ENCODE results near the gene ELMOD3.

ELMOD3 gene

DNA sequence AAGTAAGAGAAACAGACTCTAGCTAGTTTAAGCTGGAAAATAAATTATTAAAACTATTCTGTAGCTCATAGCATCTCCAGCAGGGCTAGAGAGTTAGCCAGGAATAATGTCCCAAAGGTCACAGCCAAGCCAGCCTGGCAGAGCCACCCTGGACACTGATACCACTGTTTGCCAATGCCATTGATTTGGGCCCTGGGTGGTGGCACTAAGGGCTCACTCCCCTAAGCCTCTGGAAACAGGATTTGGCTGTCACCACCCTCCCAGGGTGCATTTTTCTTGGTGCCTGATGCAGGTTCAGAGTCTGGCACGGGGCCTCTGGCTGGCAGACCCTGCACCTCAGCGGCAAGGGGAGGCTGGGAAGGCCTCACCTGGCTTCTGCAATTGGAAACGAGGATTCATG lies 71.0 kb downstream of the ELMOD3 start:
- H3K27me3 ChIP-seq (ENCODE audit: insufficient read depth, low read length), result no peaks in the 10 kb centered on the region
- no peak overlapping the region for H4K8ac ChIP-seq (ENCODE audit: low read depth, low read length)
- no CpG with 5 or more reads among the region's 3 CpGs for WGBS (ENCODE audit: extremely low coverage, insufficient coverage, insufficient read length)
- no peaks in the 10 kb centered on the region for H3K36me3 ChIP-seq (ENCODE audit: control insufficient read depth in 1 of 2, insufficient read depth in 2 of 2, low read length in 2 of 2)
- H3K79me2 ChIP-seq (ENCODE audit: control insufficient read depth, insufficient read depth, low read length, poor library complexity), result no peaks in the 10 kb centered on the region
- H4K91ac ChIP-seq (ENCODE audit: low read depth, low read length), result no peak overlapping the region
- H3K27ac ChIP-seq (ENCODE audit: low read depth, low read length), result no peak overlapping the region
- no peak overlapping the region for H3K4ac ChIP-seq (ENCODE audit: low read depth, low read length)
- DNase-seq, result no peak
- no peak overlapping the region for H3K4me2 ChIP-seq (ENCODE audit: low read length)
- no peak overlapping the region for H2BK120ac ChIP-seq (ENCODE audit: insufficient read depth, low read length, poor library complexity)
- H3K23ac ChIP-seq (ENCODE audit: low read length), result no peak overlapping the region
- H3K9ac ChIP-seq (ENCODE audit: low read length), result no peak overlapping the region
- H3K14ac ChIP-seq (ENCODE audit: low read length), result no peak overlapping the region
- H4K12ac ChIP-seq (ENCODE audit: low read depth, low read length), result no peak overlapping the region
- H2BK12ac ChIP-seq (ENCODE audit: low read length), result no peak overlapping the region
- H2AFZ ChIP-seq (ENCODE audit: insufficient read depth, low read length, poor library complexity), result no peak overlapping the region
- no peak overlapping the region for H2AK5ac ChIP-seq (ENCODE audit: low read length)
- H3K4me1 ChIP-seq (ENCODE audit: control insufficient read depth in 1 of 2, insufficient read depth in 2 of 2, low read length in 2 of 2), result peaks cover 0 to 4% of the 10 kb centered on the region in 2 experiments
- no peak overlapping the region for H3K4me3 ChIP-seq (ENCODE audit: low read depth, low read length)
- peaks cover 3% of the 10 kb centered on the region for H3K79me1 ChIP-seq (ENCODE audit: low read length)
- H3K18ac ChIP-seq (ENCODE audit: low read length), result no peak overlapping the region
- peaks cover 2% of the 10 kb centered on the region for H3K9me3 ChIP-seq (ENCODE audit: insufficient read depth, low read depth, low read length)
- H2BK5ac ChIP-seq (ENCODE audit: low read depth, low read length, poor library complexity), result no peak overlapping the region

DNA sequence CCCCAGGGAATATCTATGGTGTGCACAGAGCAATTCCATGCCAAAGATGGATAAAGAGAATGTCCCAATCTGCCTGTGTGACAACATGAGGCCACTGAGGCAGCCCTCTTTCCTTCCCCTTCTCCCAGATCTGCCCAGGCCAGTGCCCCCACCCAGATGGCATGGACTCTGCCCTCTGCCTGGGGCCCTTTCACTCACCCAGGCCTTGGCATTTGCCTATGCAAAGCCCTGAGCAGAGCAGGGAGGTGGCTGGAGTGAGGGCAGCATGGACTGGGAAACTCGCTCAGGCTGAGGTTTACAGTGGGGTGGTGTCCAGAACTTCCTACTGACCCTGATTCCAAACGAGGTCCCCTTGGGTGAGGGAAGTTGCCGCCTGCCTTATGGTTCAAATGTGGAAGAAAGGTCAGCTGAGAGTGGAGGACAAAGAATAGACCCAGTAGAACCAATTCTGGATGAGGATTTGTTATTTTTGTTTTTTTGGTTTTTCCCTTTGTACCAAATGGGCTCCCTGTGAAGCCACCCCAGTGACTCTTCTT lies 72.8 kb downstream of the ELMOD3 start:
- Histone ChIP-seq H3K18ac (ENCODE audit: low read length) (no peak overlapping the region), H3K9me3 (ENCODE audit: insufficient read depth, low read depth, low read length) (peaks cover 2% of the 10 kb centered on the region), H3K36me3 (ENCODE audit: control insufficient read depth in 1 of 2, insufficient read depth in 2 of 2, low read length in 2 of 2) (no peaks in the 10 kb centered on the region), H4K12ac (ENCODE audit: low read depth, low read length) (no peak overlapping the region), H2BK5ac (ENCODE audit: low read depth, low read length, poor library complexity) (no peak overlapping the region), H4K8ac (ENCODE audit: low read depth, low read length) (no peak overlapping the region), H3K9ac (ENCODE audit: low read length) (no peak overlapping the region), H3K4me2 (ENCODE audit: low read length) (no peak overlapping the region), H3K4me3 (ENCODE audit: low read depth, low read length) (no peak overlapping the region), H2AFZ (ENCODE audit: insufficient read depth, low read length, poor library complexity) (no peak overlapping the region), H2BK12ac (ENCODE audit: low read length) (no peak overlapping the region), H3K79me1 (ENCODE audit: low read length) (no peaks in the 10 kb centered on the region), H3K27me3 (ENCODE audit: insufficient read depth, low read length) (no peaks in the 10 kb centered on the region), H3K79me2 (ENCODE audit: control insufficient read depth, insufficient read depth, low read length, poor library complexity) (no peaks in the 10 kb centered on the region), H3K4me1 (ENCODE audit: control insufficient read depth in 1 of 2, insufficient read depth in 2 of 2, low read length in 2 of 2) (no peaks in the 10 kb centered on the region), H4K91ac (ENCODE audit: low read depth, low read length) (no peak overlapping the region), H3K23ac (ENCODE audit: low read length) (no peak overlapping the region), H3K4ac (ENCODE audit: low read depth, low read length) (no peak overlapping the region), H2BK120ac (ENCODE audit: insufficient read depth, low read length, poor library complexity) (no peak overlapping the region), H3K27ac (ENCODE audit: low read depth, low read length) (no peak overlapping the region), H3K14ac (ENCODE audit: low read length) (no peak overlapping the region), H2AK5ac (ENCODE audit: low read length) (no peak overlapping the region)
- DNase-seq, result no peak
- WGBS (ENCODE audit: extremely low coverage, insufficient coverage, insufficient read length), result no CpG with 5 or more reads among the region's 3 CpGs

DNA sequence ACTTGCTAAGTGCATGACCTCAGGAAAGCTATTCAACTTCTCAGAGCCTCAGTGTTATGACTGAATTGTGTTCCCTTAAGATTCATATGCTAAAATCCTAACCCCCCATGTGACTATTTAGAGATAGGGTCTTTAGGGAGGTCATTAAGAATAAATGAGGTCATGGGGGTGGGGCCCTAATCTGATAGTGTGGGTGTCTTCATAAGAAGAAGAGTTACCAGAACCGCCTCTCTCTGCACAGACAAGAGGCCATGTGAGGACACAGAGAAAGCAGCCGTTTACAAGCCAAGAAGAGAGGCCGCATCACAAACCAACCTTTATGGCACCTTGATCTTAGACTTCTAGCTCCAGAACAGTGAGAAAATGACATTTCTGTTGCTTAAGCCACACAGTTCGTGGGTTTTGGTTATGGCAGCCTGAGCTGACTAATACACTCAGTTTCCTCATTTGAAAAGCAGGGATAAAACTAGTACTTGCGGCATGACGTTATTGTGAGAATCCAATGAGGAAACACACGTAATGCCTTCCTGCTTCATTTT lies 73.8 kb downstream of the ELMOD3 start:
- Histone ChIP-seq H3K4ac (ENCODE audit: low read depth, low read length) (no peak overlapping the region), H3K9ac (ENCODE audit: low read length) (no peak overlapping the region), H3K4me3 (ENCODE audit: low read depth, low read length) (no peak overlapping the region), H2AK5ac (ENCODE audit: low read length) (no peak overlapping the region), H3K36me3 (ENCODE audit: control insufficient read depth in 1 of 2, insufficient read depth in 2 of 2, low read length in 2 of 2) (no peaks in the 10 kb centered on the region), H3K27ac (ENCODE audit: low read depth, low read length) (no peak overlapping the region), H2AFZ (ENCODE audit: insufficient read depth, low read length, poor library complexity) (no peak overlapping the region), H3K23ac (ENCODE audit: low read length) (no peak overlapping the region), H2BK5ac (ENCODE audit: low read depth, low read length, poor library complexity) (no peak overlapping the region), H3K27me3 (ENCODE audit: insufficient read depth, low read length) (no peaks in the 10 kb centered on the region), H3K4me1 (ENCODE audit: control insufficient read depth in 1 of 2, insufficient read depth in 2 of 2, low read length in 2 of 2) (no peaks in the 10 kb centered on the region), H3K14ac (ENCODE audit: low read length) (no peak overlapping the region), H2BK12ac (ENCODE audit: low read length) (no peak overlapping the region), H3K9me3 (ENCODE audit: insufficient read depth, low read depth, low read length) (peaks cover 2% of the 10 kb centered on the region), H3K18ac (ENCODE audit: low read length) (no peak overlapping the region), H3K4me2 (ENCODE audit: low read length) (no peak overlapping the region), H2BK120ac (ENCODE audit: insufficient read depth, low read length, poor library complexity) (no peak overlapping the region), H4K12ac (ENCODE audit: low read depth, low read length) (no peak overlapping the region), H3K79me2 (ENCODE audit: control insufficient read depth, insufficient read depth, low read length, poor library complexity) (no peaks in the 10 kb centered on the region), H3K79me1 (ENCODE audit: low read length) (no peaks in the 10 kb centered on the region), H4K91ac (ENCODE audit: low read depth, low read length) (no peak overlapping the region), H4K8ac (ENCODE audit: low read depth, low read length) (no peak overlapping the region)
- no CpG with 5 or more reads among the region's 7 CpGs for WGBS (ENCODE audit: extremely low coverage, insufficient coverage, insufficient read length)
- peak in 1 of 2 donors; percentile 23 for DNase-seq

GRCh38 chr2:85429213-85429923 lies 74.8 kb downstream of the ELMOD3 start:
- Histone ChIP-seq H3K4me1 (ENCODE audit: control insufficient read depth in 1 of 2, insufficient read depth in 2 of 2, low read length in 2 of 2) (no peaks in the 10 kb centered on the region), H2AFZ (ENCODE audit: insufficient read depth, low read length, poor library complexity) (no peak overlapping the region), H2BK120ac (ENCODE audit: insufficient read depth, low read length, poor library complexity) (no peak overlapping the region), H3K4me2 (ENCODE audit: low read length) (no peak overlapping the region), H3K79me2 (ENCODE audit: control insufficient read depth, insufficient read depth, low read length, poor library complexity) (no peaks in the 10 kb centered on the region), H3K9ac (ENCODE audit: low read length) (no peak overlapping the region), H2AK5ac (ENCODE audit: low read length) (no peak overlapping the region), H3K23ac (ENCODE audit: low read length) (no peak overlapping the region), H3K18ac (ENCODE audit: low read length) (no peak overlapping the region), H3K36me3 (ENCODE audit: control insufficient read depth in 1 of 2, insufficient read depth in 2 of 2, low read length in 2 of 2) (no peaks in the 10 kb centered on the region), H3K27ac (ENCODE audit: low read depth, low read length) (no peak overlapping the region), H3K9me3 (ENCODE audit: insufficient read depth, low read depth, low read length) (peaks cover 2% of the 10 kb centered on the region), H3K4ac (ENCODE audit: low read depth, low read length) (no peak overlapping the region), H2BK5ac (ENCODE audit: low read depth, low read length, poor library complexity) (no peak overlapping the region), H2BK12ac (ENCODE audit: low read length) (no peak overlapping the region), H4K12ac (ENCODE audit: low read depth, low read length) (no peak overlapping the region), H4K8ac (ENCODE audit: low read depth, low read length) (no peak overlapping the region), H4K91ac (ENCODE audit: low read depth, low read length) (no peak overlapping the region), H3K27me3 (ENCODE audit: insufficient read depth, low read length) (no peaks in the 10 kb centered on the region), H3K79me1 (ENCODE audit: low read length) (no peaks in the 10 kb centered on the region), H3K14ac (ENCODE audit: low read length) (no peak overlapping the region), H3K4me3 (ENCODE audit: low read depth, low read length) (no peak overlapping the region)
- no CpG with 5 or more reads among the region's 12 CpGs for WGBS (ENCODE audit: extremely low coverage, insufficient coverage, insufficient read length)
- DNase-seq, result no peak

Data from trophoblast cell (in vitro differentiated cells and primary cell).